ENCODE results near the gene PRKAR1A. TPM values are rescaled to one million over a fixed set of nuclear protein-coding genes. Genes with fewer than 3 reads are reported as not detected.
A peak's percentile ranks its signal among the peaks of the same experiment; 100 is the strongest.

The PRKAR1A gene
- total RNA-seq, 4 donors from 2014 or later: 367 to 431 (median 417) TPM

GRCh38 chr17:68511254-68511670, 968 bp upstream of the PRKAR1A start:
- TF ChIP-seq POLR2A (IDR thresholded peaks at IDR 0.05) (no peak), CTCF (IDR thresholded peaks at IDR 0.05) (peak in 3 of 6 experiments; percentile 16 to 31 (median 16))
- Histone ChIP-seq H3K27me3 (no peaks in the 10 kb centered on the region), H3K9me3 (no peaks in the 10 kb centered on the region), H3K27ac (peak overlapping the region; percentile 100), H3K36me3 (peaks cover 6 to 7% of the 10 kb centered on the region in 2 donors), H3K4me1 (peaks cover 23 to 26% of the 10 kb centered on the region in 2 donors), H3K4me3 (replicated peaks in 1 of 3) (peak overlapping the region; percentile 64 to 94 (median 92))
- intact Hi-C loops (cut with DNase I): no loop called here
- DNase-seq: no peak
- WGBS, 2 donors: 10 to 14% methylated on average over 5 to 7 of the region's 10 CpGs

- WGBS, 2 donors: 0% methylated on average over 26 to 30 of the region's 49 CpGs
- Histone ChIP-seq H3K4me1 (peaks cover 23 to 26% of the 10 kb centered on the region in 2 donors), H3K36me3 (peaks cover 6 to 7% of the 10 kb centered on the region in 2 donors), H3K27ac (peak overlapping the region; percentile 100), H3K9me3 (no peaks in the 10 kb centered on the region), H3K4me3 (replicated peaks in 1 of 3) (peak overlapping the region; percentile 64 to 94 (median 92)), H3K27me3 (no peaks in the 10 kb centered on the region)
- intact Hi-C loops (cut with DNase I): no loop called here
- TF ChIP-seq POLR2A (IDR thresholded peaks at IDR 0.05) (peak in 1 of 2 donors; percentile 72), CTCF (IDR thresholded peaks at IDR 0.05) (no peak)
- peak; percentile 87 to 88 for DNase-seq
Measured at GRCh38 chr17:68511671-68512246, 471 bp upstream of the PRKAR1A start.

DNA sequence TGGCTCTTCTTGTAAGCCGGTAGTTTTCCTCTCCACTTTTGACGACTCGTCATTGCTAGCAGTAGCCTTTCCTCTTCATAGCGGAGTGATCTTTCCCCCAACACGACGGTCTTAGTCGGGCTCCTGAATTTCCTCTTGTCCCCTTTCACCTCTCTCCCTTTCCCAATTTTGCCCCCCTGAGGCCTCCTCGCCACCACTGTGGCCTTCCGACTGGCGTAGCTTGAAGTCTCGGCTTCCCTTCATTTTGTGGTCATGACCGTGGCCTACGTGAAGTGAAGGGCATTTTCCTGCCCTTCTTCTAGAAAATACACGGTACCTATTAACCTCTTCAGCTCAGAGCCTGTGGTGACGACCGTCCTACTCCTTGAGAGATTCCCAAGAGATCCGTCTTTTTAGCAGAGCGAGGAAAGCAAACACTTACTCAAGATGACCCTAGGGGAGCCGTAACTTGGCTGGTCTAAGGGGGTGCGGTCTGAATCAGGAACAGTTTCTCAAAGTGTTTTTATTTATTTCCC, 787 bp downstream of the PRKAR1A start:
- WGBS, 2 donors: 0 to 1% methylated on average over 20 of the region's 20 CpGs
- peak in 1 of 6 experiments; percentile 10 for TF ChIP-seq CTCF (IDR thresholded peaks at IDR 0.05)
- peak in 1 of 2 donors; percentile 15 for TF ChIP-seq POLR2A (IDR thresholded peaks at IDR 0.05)
- intact Hi-C loops (cut with DNase I): no loop called here
- DNase-seq: peak; percentile 19 to 23
- peaks cover 23 to 26% of the 10 kb centered on the region in 2 donors for H3K4me1 ChIP-seq
- H3K9me3 ChIP-seq: no peaks in the 10 kb centered on the region
- peaks cover 10 to 12% of the 10 kb centered on the region in 2 donors for H3K36me3 ChIP-seq
- H3K27ac ChIP-seq: peak overlapping the region; percentile 100
- peak overlapping the region; percentile 64 to 94 (median 92) for H3K4me3 ChIP-seq (replicated peaks in 1 of 3)
- H3K27me3 ChIP-seq: no peaks in the 10 kb centered on the region

DNA sequence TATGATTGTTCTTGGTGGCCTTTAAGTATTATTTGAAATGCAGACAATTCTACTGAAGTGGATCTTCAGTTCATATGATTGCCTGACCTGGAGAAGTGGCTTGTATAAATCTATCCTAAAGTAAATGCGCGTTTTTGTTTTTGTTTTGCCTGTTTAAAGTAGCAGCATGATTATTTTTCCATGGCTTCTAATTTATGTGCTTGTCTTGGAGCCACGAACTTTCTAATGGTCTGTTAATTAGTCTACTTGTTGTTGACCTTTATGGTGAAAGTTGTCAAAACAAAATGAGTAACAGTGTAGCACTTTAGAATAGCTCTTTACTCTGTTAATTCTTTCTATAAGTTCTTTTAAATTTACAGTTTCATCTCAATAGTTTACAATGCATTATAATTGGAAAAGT, 1.7 kb downstream of the PRKAR1A start:
- intact Hi-C loops (cut with DNase I): no loop called here
- Histone ChIP-seq H3K27ac (peak overlapping the region in 2 of 3 donors; percentile 100), H3K27me3 (no peaks in the 10 kb centered on the region), H3K4me1 (peaks cover 23 to 33% of the 10 kb centered on the region in 2 donors), H3K9me3 (no peaks in the 10 kb centered on the region), H3K4me3 (replicated peaks in 1 of 3) (peak overlapping the region in 2 of 3 donors; percentile 64 to 92), H3K36me3 (peaks cover 13 to 19% of the 10 kb centered on the region in 2 donors)
- DNase-seq: no peak
- 11 to 16% methylated on average over 3 of the region's 3 CpGs for WGBS, 2 donors
- TF ChIP-seq POLR2A (IDR thresholded peaks at IDR 0.05) (no peak), CTCF (IDR thresholded peaks at IDR 0.05) (no peak)
